Vagina (tissue), 2 donors: ENCODE results near the gene SACS.

ENCODE experiments used
- CTCF ChIP-seq, 3 experiments: fragments of 450-650 bp in 2 of 3; fragments of 200-600 bp in 1 of 3; sonication (generic) in 1 of 3; IDR thresholded peaks; one replicate each; pipeline ENCODE4 v1.5.1; 2017 to 2019; ENCODE audit warnings: antibody characterized with exemption in 3 of 3, mild to moderate bottlenecking in 2 of 3, moderate library complexity in 2 of 3
- POLR2A ChIP-seq, 2 donors: fragments of 450-650 bp; IDR thresholded peaks; one replicate each; pipeline ENCODE4 v1.6.1; 2017; ENCODE audit warnings: antibody characterized with exemption in 2 of 2, mild to moderate bottlenecking in 2 of 2, moderate library complexity in 2 of 2
- POLR2AphosphoS5 ChIP-seq, 2 donors: sonication (generic); formaldehyde crosslinking; IDR thresholded peaks; one replicate each; pipeline ENCODE4 v1.9.0; 2017; ENCODE audit warnings: antibody characterized with exemption in 2 of 2, mild to moderate bottlenecking in 2 of 2, low read depth in 1 of 2; ENCODE audit not compliant: insufficient read depth in 1 of 2

- no peak for TF ChIP-seq CTCF (IDR thresholded peaks at IDR 0.05)
- TF ChIP-seq POLR2A (IDR thresholded peaks at IDR 0.05): no peak
- no peak for TF ChIP-seq POLR2AphosphoS5 (IDR thresholded peaks at IDR 0.05; ENCODE audit: insufficient read depth in 1 of 2, low read depth in 1 of 2)
Measured at GRCh38 chr13:23473221-23473620, 39.7 kb upstream of the SACS start.
